NCI-H1694 (cell line): Measurements from ENCODE around the gene LAMTOR5.

ENCODE experiments used
- DNase-seq: peaks from one replicate; lab custom pipeline; 2025; lab: John Stamatoyannopoulos, UW

Gene LAMTOR5

DNA sequence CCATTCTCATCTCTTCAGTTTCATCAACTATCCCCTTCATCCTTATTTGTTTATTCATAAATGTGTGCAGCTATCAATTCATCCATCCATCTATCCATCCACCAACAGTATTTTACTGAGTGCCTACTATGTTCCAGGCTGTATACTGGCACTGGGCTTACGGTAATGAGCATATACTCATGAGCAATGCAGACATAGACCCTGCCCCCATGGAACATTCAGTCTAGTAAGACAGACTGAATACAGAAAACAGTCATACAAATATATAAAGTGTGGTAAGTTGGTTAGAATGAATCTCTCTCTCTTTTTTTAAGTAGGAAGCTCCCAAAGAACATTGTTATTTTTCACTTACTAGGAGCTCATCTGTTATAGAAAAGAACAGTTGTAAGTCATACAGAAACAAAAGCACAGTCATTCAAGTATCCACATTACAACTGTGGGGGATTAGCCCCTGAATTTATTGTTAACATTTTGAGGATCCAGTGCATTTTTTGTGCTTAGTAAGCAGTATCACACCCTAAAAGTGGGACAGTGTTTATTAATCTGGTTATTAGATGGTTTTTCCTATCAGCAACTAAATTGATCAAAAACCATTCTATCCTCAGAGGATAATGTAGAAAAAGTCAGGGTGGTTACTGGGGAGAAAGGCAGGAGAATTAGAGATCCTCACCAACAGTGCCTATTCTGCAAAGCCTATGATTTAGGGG, 20.3 kb downstream of the LAMTOR5 start:
- DNase-seq: no peak

DNA sequence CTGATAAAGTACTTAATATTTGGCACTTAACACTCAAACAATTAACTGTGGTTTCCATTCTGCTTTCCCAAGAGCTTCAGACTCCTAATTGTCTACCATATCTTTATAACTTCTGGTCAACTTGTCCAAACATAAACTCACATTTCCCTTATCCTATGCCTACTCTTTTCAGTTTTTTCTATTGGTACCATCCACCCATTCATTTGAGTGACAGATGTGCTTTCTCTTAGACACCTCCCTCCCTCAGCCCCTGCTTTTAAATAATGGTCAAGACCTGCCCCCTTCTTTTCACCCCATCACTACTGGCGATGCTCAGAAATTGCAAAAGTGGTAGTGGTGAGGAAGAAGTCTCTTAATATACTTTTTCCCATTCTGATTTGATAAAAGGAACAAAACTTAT, 22.1 kb downstream of the LAMTOR5 start:
- no peak for DNase-seq

DNA sequence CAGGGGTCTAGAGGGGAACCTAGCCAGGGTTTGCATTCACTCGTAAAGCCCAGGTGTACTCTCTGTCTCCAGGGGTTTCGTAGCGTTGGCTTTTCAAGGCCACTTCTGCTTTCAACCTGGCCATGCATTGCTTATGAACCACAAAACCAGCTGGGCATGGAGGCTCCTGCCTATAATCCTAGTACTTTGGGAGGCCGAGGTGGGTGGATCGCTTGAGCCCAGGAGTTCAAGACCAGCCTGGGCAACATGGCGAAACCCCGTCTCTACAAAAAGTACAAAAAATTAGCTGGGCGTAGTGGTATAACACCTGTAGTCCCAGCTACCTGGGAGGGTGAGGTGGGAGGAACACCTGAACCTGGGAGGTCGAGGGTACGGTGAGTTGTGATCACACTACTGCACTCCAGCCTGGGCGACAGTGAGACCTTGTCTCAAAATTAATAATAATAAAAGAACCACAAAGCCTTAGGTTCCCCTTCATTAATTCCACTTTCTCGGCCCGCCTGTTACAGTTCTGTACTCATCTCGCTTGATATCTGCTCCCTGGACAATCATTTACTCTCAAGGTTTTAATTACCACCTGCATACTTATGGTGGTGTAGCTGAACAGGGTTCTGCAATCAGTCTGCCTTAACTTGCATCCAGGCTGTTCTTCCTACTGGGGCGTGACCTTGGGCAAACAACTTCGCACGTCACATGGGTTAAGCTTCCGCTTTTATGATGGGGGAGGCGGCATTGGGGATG, 22.7 kb downstream of the LAMTOR5 start:
- DNase-seq: no peak

DNA sequence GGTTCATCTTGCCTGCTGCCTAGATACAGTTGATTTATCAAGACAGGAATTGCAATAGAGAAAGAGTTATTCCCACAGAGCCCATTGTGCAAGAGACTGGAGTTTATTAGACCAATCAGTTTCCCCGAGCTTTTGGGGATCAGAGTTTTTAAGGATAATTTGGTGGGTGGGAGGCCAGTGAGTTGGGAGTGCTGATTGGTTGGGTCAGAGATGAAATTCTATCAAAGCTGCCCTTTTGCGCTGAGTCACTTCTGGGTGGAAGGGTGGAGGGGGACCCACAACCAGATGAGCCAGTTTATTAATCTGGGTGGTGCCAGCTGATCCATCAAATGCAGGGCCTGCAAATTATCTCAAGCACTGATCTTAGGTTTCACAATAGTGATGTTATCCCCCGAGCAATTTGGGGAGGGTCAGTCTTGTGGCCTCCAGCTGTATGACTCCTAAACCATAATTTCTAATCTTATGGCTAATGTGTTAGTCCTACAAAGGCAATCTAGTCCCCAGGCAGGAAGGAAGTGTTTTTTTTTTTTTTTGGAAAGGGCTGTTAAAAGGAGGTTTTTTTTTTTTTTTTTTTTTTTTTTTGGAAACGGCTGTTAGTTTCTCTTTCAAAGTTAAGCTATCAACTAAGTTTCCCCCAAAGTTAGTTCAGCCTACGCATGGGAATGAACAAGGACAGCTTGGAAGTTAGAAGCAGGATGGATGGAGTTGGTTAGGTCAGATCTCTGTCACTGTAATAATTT, 24.1 kb downstream of the LAMTOR5 start:
- DNase-seq: no peak

DNA sequence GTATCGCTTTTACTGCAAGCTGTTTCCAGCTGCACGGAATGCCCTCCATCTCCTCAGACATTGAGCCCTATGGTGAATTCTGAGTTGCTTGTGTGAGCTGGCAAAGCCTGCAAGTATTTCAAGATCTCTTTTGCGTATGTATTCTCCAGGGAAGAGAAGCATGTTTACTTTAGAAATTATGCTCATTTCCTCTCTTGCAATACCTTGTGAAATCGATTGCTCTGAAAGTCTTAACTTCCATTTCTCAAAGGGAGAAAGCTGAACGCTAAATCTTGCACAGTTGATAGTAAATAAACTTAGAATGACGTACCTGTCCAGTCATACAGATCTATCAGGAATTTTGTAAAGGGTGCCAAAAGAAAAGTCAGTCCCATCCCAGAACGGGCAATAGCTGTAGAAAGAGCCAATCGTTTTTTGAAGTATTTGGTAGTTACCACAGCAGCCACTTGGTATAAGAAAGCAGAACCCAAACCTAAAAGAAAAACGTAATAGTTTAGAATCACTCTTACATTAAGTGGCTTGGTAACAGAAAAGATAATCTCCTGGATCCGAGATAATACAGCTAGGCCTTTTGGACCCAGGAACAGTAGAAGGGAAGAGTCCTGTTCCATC, 26.7 kb downstream of the LAMTOR5 start:
- DNase-seq: no peak

DNA sequence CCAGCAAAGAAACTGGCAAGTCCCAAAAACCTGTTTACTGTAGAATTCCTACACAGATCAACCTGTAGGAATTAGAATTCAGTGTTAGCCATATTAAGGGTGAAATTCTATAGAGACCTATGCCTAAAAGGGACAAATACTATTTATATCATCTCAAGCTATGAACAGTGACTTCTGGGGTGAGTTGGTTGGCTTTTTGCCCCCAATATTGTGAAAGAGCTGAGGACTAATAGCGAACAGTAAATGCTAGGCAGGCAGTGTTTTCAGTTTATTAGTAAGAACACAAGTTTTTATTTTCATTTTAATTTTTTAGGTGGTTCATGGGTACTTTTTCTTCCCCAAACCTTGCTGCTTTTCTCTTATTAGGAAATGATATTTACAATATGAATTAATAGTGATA, 32.0 kb downstream of the LAMTOR5 start:
- no peak for DNase-seq

DNA sequence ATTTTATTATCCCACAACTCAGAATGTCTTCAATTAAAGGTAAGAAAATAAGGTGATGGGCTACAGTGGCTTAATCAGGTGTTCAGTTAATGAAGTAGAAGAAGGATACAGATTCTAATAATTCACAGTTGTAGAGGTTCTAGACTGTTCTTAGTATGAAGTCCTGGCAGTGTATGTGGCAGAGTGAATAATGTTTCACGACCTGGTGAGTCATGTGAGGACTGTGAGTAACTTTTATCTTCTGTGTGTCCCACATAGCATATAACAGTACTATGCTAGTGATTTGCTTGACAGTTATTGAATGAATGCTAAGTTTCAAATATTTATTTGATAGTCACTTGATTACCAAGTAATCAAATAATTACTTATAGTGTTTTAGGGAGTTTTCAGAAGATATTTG, 36.7 kb downstream of the LAMTOR5 start:
- DNase-seq: no peak

DNA sequence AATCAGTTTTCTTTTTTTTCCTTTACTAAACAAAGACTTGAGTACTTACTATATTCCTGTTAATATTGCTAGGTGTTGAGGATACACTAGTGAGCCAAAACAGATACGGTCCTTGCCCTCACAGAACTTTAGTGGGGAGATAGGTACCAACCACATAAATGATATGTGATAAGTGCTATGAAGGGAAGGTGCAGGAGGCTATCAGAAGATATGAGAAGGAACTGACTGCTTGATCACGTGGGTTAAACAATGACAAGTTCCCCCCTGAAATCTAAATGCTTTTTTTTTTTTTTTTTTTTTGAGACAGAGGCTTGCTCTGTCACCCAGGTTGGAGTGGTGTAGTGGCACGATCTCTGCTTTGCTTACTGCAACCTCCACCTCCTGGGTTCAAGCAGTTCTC, 43.3 kb downstream of the LAMTOR5 start:
- DNase-seq: no peak

DNA sequence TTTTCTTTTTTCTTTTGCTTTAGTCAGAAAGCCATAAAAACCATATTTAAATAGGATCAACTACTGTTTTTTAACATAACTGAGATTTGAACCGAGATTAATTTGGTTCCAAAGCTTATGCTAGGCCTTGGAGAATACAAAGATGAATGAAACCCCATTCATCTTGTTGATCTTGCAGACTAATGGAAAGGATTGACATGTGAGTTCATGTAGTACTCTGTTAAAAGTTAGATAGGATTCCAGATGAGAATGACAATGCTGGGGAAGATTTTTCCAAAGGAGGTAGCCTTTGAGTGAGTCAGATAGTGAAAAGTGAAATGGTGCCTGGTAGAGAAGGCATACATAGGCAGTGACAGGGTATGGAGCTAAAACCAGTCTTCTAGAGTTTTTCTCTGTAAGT, 45.6 kb downstream of the LAMTOR5 start:
- no peak for DNase-seq

DNA sequence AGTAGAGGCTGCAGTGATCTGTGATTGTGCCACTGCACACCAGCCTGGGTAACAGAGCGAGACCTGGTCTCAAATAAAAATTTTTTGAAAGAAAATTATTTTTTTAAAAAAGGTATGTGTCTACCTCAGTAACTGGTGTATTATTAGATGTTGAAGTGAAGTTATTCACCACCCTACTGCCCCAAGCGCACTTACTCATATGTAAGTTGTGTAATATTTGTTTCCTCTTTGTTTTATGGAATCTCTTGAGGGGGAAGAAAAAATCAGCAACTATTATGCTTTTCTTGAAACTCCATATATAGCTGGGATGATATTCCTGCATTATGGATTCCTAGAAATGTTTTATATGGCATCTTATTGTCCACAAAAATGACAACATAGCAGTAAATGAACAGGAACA, 47.1 kb downstream of the LAMTOR5 start:
- DNase-seq: no peak

DNA sequence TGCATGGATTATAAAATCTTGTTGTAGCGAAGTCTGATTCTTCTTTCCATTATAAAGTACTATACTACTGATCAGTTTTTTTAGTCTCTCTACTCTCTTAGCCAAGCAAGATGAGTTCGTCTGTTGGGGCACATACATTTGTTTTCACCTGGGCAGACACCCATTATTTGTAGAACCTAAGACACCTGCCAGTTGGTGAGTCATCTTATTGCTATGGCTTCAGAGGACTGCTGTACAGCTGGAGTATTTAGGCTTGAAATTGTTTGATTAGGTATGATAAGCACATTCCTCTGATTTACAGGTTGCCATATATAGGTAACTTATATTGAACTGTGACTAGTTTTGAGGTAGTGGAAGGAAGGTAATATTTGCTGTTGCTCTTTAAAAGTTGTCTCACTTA, 51.1 kb downstream of the LAMTOR5 start:
- no peak for DNase-seq

DNA sequence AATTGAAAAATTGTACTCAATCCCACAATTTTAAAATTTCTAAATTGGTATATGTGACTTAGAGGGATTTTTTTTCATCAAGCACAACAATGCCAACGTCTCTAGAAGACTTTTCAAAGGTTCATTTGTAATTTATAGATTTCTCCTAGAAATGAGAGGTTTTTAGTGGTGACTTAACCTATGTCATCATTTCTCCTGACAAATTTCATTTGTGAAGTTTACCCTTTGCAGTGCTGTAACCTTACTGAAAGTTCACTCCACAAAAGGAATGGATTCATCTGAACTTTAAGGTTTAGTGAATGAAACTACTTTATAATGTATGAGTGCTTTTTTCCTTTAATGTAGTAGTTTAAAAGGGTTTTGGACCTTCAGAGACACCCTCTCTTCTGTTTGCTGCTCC, 52.2 kb downstream of the LAMTOR5 start:
- DNase-seq: no peak
